ENCODE measurements around the gene DNAL1. TPM values are rescaled to one million over a fixed set of nuclear protein-coding genes. Genes with fewer than 3 reads are reported as not detected.
"Not testable (repeated sequence)": the region's sequence is repeated elsewhere in the genome, so short reads cannot be mapped to it uniquely, and the experiment has no call there.

DNAL1 gene
- total RNA-seq, 6 donors from 2014 or later, result 4.2 to 29.8 (median 11.5) TPM

- no peak for TF ChIP-seq CTCF (IDR thresholded peaks at IDR 0.05)
- 84 to 90% methylated on average over 2 of the region's 2 CpGs for WGBS, 2 donors
- Histone ChIP-seq H3K9me3 (no peaks in the 10 kb centered on the region), H3K36me3 (peaks cover 0 to 26% (median 4%) of the 10 kb centered on the region in 4 donors), H3K27ac (no peak overlapping the region), H3K27me3 (no peaks in the 10 kb centered on the region), H3K4me3 (no peak overlapping the region), H3K4me1 (no peaks in the 10 kb centered on the region)
- ATAC-seq (ENCODE audit: low FRiP score in 2 of 2) (no peak), DNase-seq (no peak)
Measured at GRCh38 chr14:73695997-73696396, 51.2 kb downstream of the DNAL1 start.

- Histone ChIP-seq H3K27me3 (no peaks in the 10 kb centered on the region), H3K27ac (no peak overlapping the region), H3K36me3 (peaks cover 0 to 21% (median 4%) of the 10 kb centered on the region in 4 donors), H3K4me3 (no peak overlapping the region), H3K9me3 (no peaks in the 10 kb centered on the region), H3K4me1 (no peaks in the 10 kb centered on the region)
- WGBS, 2 donors, result 83 to 85% methylated on average over 2 of the region's 2 CpGs
- TF ChIP-seq POLR2AphosphoS5 (IDR thresholded peaks at IDR 0.05), result no peak
- TF ChIP-seq POLR2A (IDR thresholded peaks at IDR 0.05), result no peak
- TF ChIP-seq EP300 (IDR thresholded peaks at IDR 0.05), result no peak
- no peak for TF ChIP-seq CTCF (IDR thresholded peaks at IDR 0.05)
- DNase-seq, result no peak
- peak in 1 of 2 donors; percentile 70 for ATAC-seq (ENCODE audit: low FRiP score in 2 of 2)
Measured at GRCh38 chr14:73696466-73697400, 51.9 kb downstream of the DNAL1 start.

GRCh38 chr14:73700325-73700724, 55.5 kb downstream of the DNAL1 start:
- H3K36me3 ChIP-seq, result peaks cover 0 to 13% (median 0%) of the 10 kb centered on the region in 4 donors
- no peak overlapping the region for H3K27ac ChIP-seq
- no peak for TF ChIP-seq POLR2A (IDR thresholded peaks at IDR 0.05)
- TF ChIP-seq EP300 (IDR thresholded peaks at IDR 0.05), result no peak
- TF ChIP-seq POLR2AphosphoS5 (IDR thresholded peaks at IDR 0.05), result no peak
- no peaks in the 10 kb centered on the region for H3K4me1 ChIP-seq
- no peak overlapping the region for H3K4me3 ChIP-seq
- 0 to 61% methylated on average over 1 of the region's 1 CpG for WGBS, 2 donors
- DNase-seq (no peak), ATAC-seq (ENCODE audit: low FRiP score in 2 of 2) (no peak)
- H3K27me3 ChIP-seq, result no peaks in the 10 kb centered on the region
- H3K9me3 ChIP-seq, result no peaks in the 10 kb centered on the region

GRCh38 chr14:73708076-73708475, 63.3 kb downstream of the DNAL1 start:
- peaks cover 8 to 21% (median 15%) of the 10 kb centered on the region in 4 donors for H3K4me1 ChIP-seq
- 92 to 94% methylated on average over 4 of the region's 4 CpGs for WGBS, 2 donors
- H3K4me3 ChIP-seq; DNase-seq; H3K27me3 ChIP-seq; H3K27ac ChIP-seq; H3K9me3 ChIP-seq; ATAC-seq (ENCODE audit: low FRiP score in 2 of 2); H3K36me3 ChIP-seq: not testable (repeated sequence)

- Histone ChIP-seq H3K27ac (no peak overlapping the region), H3K9me3 (no peaks in the 10 kb centered on the region), H3K4me3 (no peak overlapping the region), H3K36me3 (no peaks in the 10 kb centered on the region), H3K4me1 (peaks cover 13 to 37% (median 22%) of the 10 kb centered on the region in 4 donors), H3K27me3 (no peaks in the 10 kb centered on the region)
- ATAC-seq (ENCODE audit: low FRiP score in 2 of 2), result no peak
- WGBS, 2 donors, result 93 to 95% methylated on average over 8 of the region's 8 CpGs
- no peak for DNase-seq
- TF ChIP-seq EP300 (IDR thresholded peaks at IDR 0.05) (no peak), CTCF (IDR thresholded peaks at IDR 0.05) (no peak), POLR2AphosphoS5 (IDR thresholded peaks at IDR 0.05) (no peak)
Measured at GRCh38 chr14:73709904-73710469, 65.2 kb downstream of the DNAL1 start.
